GM12891 (cell line): Measurements from ENCODE around the gene OR10K1. TPM values are rescaled to one million over a fixed set of nuclear protein-coding genes. Genes with fewer than 3 reads are reported as not detected.
"Not testable (repeated sequence)": the region's sequence is repeated elsewhere in the genome, so short reads cannot be mapped to it uniquely, and the experiment has no call there.

Experiments
- DNase-seq: peaks from one replicate; pipeline ENCODE4 v3.0.0; 2011; ENCODE audit warnings: low spot score; ENCODE audit not compliant: insufficient read length
- FAIRE-seq: peaks from 2 replicates; lab custom pipeline; 2011; peaks lifted over from hg19 to GRCh38; lab: Jason Lieb, UNC
- PAX5 ChIP-seq: IDR thresholded peaks from 2 replicates; pipeline ENCODE4 v1.6.1; 2011; ENCODE audit warnings: low read length, moderate library complexity, mild to moderate bottlenecking; ENCODE audit not compliant: insufficient read depth, severe bottlenecking
- POLR2A ChIP-seq: IDR thresholded peaks from 2 replicates; pipeline ENCODE4 v1.6.1; 2011; ENCODE audit warnings: low read depth, low read length, control low read depth
- POLR2AphosphoS5 ChIP-seq: IDR thresholded peaks from 2 replicates; pipeline ENCODE4 v1.6.1; 2011; ENCODE audit warnings: low read depth, low read length, control low read depth
- POU2F2 ChIP-seq: IDR thresholded peaks from 2 replicates; pipeline ENCODE4 v1.6.1; 2011; ENCODE audit warnings: low read depth, mild to moderate bottlenecking, control low read depth, low read length, moderate library complexity
- SPI1 ChIP-seq: IDR thresholded peaks from 2 replicates; pipeline ENCODE4 v1.6.1; 2011; ENCODE audit warnings: low read depth, low read length, control low read depth
- TAF1 ChIP-seq: IDR thresholded peaks from 2 replicates; pipeline ENCODE4 v1.6.1; 2011; ENCODE audit warnings: low read depth, low read length, control low read depth
- polyA plus RNA-seq: library from polyadenylated mRNA; unstranded; fragments of >200 nt; gene quantifications from one replicate; pipeline ENCODE4 v1.2.1, GENCODE V29; 2012; ENCODE audit warnings: low read depth, missing spikeins, inconsistent platforms; ENCODE audit not compliant: missing spikeins

The OR10K1 gene
- not detected for polyA plus RNA-seq

- DNase-seq: no peak
- TF ChIP-seq POLR2A (no peak), PAX5 (no peak), POU2F2 (no peak), SPI1 (no peak), POLR2AphosphoS5 (no peak), TAF1 (no peak)
- no peak for FAIRE-seq
Observed at GRCh38 chr1:158461534-158461933, at the start of gene OR10K1. TSS of gene OR10K1 (plus strand) at chr1:158461834. CDS start at chr1:158465562, 3,728 bp downstream.

DNA sequence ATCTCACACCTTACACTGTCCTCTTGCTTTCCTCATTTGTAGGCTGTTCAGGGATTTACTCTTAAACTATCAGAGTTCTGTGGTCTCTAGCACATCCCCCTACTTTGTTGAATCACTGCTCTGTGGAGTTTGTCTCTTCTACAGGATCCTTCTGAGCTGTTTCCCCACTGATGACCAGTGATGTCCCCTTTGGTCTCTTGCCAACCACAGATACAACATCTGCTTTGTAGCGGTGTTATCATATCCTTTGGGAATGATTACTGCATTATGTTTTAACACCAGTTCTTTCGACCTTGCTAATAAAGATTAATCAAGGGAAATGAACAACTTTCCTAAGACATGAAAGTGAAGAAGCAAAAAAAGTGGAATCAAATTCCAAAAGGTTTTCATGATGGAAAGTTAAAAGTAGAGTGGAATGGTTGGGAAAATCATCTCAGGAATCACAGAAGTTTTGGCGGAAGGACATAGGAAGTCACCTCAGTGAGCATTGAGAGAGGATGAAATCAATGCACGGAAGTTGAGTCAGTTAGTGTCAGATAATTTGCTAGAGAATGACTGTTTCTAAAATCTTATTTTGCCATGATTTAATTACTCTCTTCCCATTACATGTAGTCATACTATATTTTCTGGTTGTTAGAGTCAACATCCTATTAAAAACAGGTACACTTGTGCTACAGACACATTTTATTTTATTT lies 46.8 kb upstream of the OR10K1 start:
- TF ChIP-seq PAX5 (no peak), POU2F2 (no peak), TAF1 (no peak), POLR2AphosphoS5 (no peak), POLR2A (no peak)
- FAIRE-seq: peak; percentile 43
- no peak for DNase-seq

DNA sequence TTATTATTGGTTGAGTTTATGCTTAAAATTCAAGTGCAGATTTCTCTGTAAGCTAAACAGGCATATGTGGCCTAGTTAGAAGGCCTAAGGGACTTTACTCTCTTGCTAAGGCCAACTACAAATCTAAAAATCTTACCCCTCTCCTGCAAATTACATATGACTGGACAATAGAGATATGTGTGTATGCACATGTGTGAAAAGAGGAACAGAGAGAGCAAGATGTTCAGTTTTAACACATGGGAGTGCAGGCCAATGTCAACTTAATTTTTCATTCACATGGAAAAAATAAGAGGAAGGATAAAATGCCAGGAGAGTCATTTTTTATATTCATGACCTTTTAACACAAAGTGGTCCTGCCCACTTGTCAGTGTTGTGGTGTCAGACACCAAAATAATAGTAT lies 44.0 kb upstream of the OR10K1 start:
- no peak for DNase-seq
- FAIRE-seq: no peak
- no peak for TF ChIP-seq POU2F2
- TF ChIP-seq SPI1: peak; percentile 60; the same call in 1 of the 2 replicates

DNA sequence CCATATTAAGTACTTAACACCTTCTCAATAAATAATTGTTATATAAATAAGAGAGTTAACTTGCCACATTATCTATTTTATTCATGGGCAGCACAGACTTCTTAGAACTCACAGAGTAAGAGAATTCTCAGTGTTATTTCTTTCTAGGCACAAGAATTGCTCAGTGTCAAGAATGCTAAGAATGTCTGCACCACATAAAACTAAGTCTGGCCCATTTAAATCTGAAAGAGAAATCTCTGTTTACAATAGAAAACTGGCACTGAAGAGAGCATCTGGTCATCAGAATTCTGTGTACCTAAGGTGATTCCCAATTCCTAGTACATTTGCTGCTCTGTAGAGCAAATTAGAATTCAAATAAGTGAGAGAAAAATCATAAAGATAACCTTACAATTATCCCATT lies 39.4 kb upstream of the OR10K1 start:
- DNase-seq: no peak
- FAIRE-seq: no peak
- TF ChIP-seq SPI1 (no peak), POLR2A (no peak), POU2F2 (no peak), TAF1 (no peak), PAX5 (no peak), POLR2AphosphoS5 (no peak)

GRCh38 chr1:158425027-158425426 lies 36.6 kb upstream of the OR10K1 start:
- TF ChIP-seq TAF1 (no peak), POLR2AphosphoS5 (no peak), POLR2A (no peak), POU2F2 (no peak), SPI1 (no peak), PAX5 (no peak)
- FAIRE-seq: no peak
- DNase-seq: no peak

DNA sequence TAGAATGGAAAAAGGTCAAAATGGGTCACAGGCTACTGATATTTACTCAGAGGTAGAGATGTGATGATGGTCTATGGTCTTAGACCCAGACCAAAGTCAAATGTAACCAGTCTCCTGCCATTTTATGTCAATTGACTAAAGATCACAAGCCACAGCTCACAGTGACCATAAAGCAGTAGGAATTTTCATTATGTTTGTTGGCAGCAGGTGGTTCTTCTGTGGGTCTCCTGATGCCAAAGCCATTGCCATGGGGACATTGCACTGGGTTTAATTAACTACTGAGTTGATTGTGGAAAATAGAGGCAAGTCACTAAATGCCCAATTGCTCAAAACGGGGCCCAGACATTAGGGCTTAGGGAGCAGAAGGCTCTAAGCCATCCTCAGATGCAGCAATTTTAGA lies 35.5 kb upstream of the OR10K1 start, which contains the start of gene OR10K2:
Gene OR10K2 (minus strand): TSS at position 101 of the 400 bp plus-strand sequence. CDS start 5,371 bp downstream, outside the sequence.
- no peak for TF ChIP-seq TAF1
- no peak for TF ChIP-seq POLR2A
- TF ChIP-seq SPI1: no peak
- no peak for TF ChIP-seq PAX5
- TF ChIP-seq POLR2AphosphoS5: no peak
- no peak for TF ChIP-seq POU2F2
- FAIRE-seq: no peak
- no peak for DNase-seq

- not testable (repeated sequence) for FAIRE-seq, DNase-seq
Observed at GRCh38 chr1:158430163-158430562, 31.5 kb upstream of the OR10K1 start.

DNA sequence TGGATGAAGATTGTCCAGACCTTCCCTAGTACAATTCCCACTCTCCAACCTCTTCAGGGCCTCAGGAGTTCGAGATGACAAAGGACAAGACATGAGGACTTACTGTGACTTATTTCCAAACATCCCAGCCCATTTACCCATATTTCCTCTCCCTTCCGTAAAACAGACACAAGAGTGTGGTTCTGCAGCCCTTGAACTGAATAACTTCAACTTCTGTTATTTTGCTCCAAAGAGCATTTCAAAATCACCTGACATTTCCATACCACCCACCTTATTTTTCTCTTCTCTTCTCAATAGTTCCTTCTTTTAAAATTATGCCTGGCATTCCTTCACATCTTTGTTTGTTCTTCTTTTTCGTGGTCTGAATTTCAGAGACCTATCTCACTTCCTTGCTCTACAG lies 26.9 kb upstream of the OR10K1 start:
- TF ChIP-seq SPI1 (no peak), PAX5 (no peak), TAF1 (no peak), POU2F2 (no peak), POLR2A (no peak), POLR2AphosphoS5 (no peak)
- FAIRE-seq: no peak
- no peak for DNase-seq

DNA sequence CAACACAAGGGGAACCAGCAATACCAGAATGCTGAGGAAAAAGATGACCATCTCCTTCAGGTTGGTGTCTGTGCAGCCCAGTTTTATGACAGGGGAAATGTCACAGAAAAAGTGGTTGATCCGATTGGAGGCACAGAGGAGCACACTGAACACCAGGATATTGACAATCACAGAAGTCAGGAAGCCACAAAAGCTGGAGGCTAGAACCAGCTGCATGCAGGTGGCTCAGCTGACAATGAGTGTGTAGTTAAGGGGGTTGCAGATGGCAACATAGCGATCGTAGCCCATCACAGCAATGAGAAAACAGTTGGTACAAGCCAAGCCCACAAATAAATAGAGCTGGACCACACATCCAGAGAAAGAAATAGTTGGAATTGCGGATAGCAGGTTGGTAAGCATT lies 16.3 kb upstream of the OR10K1 start:
- TF ChIP-seq SPI1: no peak
- no peak for TF ChIP-seq POLR2A
- no peak for TF ChIP-seq PAX5
- TF ChIP-seq POU2F2: no peak
- no peak for TF ChIP-seq POLR2AphosphoS5
- no peak for TF ChIP-seq TAF1
- DNase-seq (no peak), FAIRE-seq (no peak)

DNA sequence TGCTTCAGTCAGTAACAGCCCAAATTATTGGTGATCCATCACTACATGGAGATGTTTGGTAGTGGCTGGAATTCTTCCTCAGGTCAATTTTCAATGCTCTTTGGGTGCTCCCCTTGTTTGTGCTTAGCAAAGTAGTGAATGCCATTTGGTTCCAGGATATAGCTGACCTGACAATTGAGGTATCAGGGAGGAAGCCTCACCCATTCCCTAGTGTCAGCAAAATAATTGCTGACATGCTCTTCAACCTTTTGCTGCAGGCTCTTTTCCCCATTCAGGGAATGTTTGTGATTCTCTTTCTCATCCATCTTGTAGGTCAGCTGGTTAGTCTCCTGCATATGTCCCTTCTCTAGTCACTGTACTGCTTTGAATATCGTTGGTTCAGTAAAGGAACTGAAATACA lies 7.1 kb upstream of the OR10K1 start:
- FAIRE-seq (no peak), DNase-seq (no peak)
- no peak for TF ChIP-seq POU2F2
- TF ChIP-seq POLR2AphosphoS5: no peak
- no peak for TF ChIP-seq SPI1
- TF ChIP-seq PAX5: no peak
- TF ChIP-seq TAF1: no peak
- no peak for TF ChIP-seq POLR2A
